IgD-negative memory B cell (primary cell): ENCODE measurements around the gene SDC4. TPM values are rescaled to one million over a fixed set of nuclear protein-coding genes. Genes with fewer than 3 reads are reported as not detected.

Experiments used
- H3K27ac Mint-ChIP-seq, 3 donors: one replicate each; pipeline ENCODE4 v1.8.0; 2020 to 2022; ENCODE audit warnings: mild to moderate bottlenecking in 3 of 3, mixed read lengths in 3 of 3, moderate library complexity in 1 of 3
- H3K27me3 Mint-ChIP-seq: one replicate; pipeline ENCODE4 v1.8.0; 2021; ENCODE audit warnings: mixed read lengths
- H3K36me3 Mint-ChIP-seq: one replicate; pipeline ENCODE4 v1.8.0; 2020; ENCODE audit warnings: mild to moderate bottlenecking, mixed read lengths
- H3K4me1 Mint-ChIP-seq, 3 donors: one replicate each; pipeline ENCODE4 v1.8.0; 2020 to 2022; ENCODE audit warnings: mixed read lengths in 3 of 3, mild to moderate bottlenecking in 1 of 3
- H3K4me3 Mint-ChIP-seq, 4 donors: one replicate each; pipeline ENCODE4 v1.8.0; 2020 to 2022; ENCODE audit warnings: mild to moderate bottlenecking in 4 of 4, mixed read lengths in 4 of 4, moderate library complexity in 3 of 4
- H3K9me3 Mint-ChIP-seq, 3 donors: one replicate each; pipeline ENCODE4 v1.8.0; 2020 to 2021; ENCODE audit warnings: mixed read lengths in 3 of 3, mild to moderate bottlenecking in 1 of 3
- polyA plus RNA-seq: library from polyadenylated mRNA; unstranded; fragments of 300-500 nt; fragmentation: Illumina TruSeq; gene quantifications from one replicate; pipeline ENCODE4 v1.2.3, GENCODE V29; 2021

Gene SDC4
- polyA plus RNA-seq, 1 donor from 2014 or later: not detected

GRCh38 chr20:45342855-45343531 is 5.2 kb downstream of the SDC4 start:
- Mint-ChIP-seq H3K4me3 (no peak overlapping the region), H3K9me3 (no peaks in the 10 kb centered on the region), H3K27me3 (peaks cover 20% of the 10 kb centered on the region), H3K4me1 (peaks cover 0 to 5% (median 5%) of the 10 kb centered on the region in 3 donors), H3K27ac (no peak overlapping the region), H3K36me3 (no peaks in the 10 kb centered on the region)

- H3K27ac Mint-ChIP-seq: no peak overlapping the region
- H3K4me3 Mint-ChIP-seq: no peak overlapping the region
- H3K36me3 Mint-ChIP-seq: no peaks in the 10 kb centered on the region
- H3K27me3 Mint-ChIP-seq: peaks cover 13% of the 10 kb centered on the region
- H3K4me1 Mint-ChIP-seq: peaks cover 0 to 5% (median 5%) of the 10 kb centered on the region in 3 donors
- no peaks in the 10 kb centered on the region for H3K9me3 Mint-ChIP-seq
Measured at GRCh38 chr20:45341939-45342854, 6.0 kb downstream of the SDC4 start.

DNA sequence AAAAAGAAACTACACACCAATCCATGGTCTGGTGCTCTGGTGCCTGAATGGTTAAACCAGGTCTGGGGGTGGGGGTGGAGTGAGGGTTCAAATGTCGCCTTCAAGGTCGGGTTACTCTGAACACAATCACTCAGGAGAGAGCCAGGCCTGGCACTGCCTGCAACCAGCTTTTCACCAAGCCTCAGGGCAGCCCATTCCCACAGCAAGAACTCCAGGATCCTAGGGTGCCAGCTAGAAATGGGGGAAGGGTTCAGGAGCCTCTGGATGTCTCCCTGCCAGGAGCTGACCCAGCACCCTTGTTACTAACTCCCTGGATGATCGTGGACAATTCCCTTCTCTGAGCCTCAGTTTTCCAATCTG is 6.7 kb downstream of the SDC4 start:
- no peaks in the 10 kb centered on the region for H3K36me3 Mint-ChIP-seq
- H3K4me1 Mint-ChIP-seq: peaks cover 0 to 5% (median 1%) of the 10 kb centered on the region in 3 donors
- H3K27me3 Mint-ChIP-seq: peaks cover 8% of the 10 kb centered on the region
- H3K27ac Mint-ChIP-seq: no peak overlapping the region
- no peak overlapping the region for H3K4me3 Mint-ChIP-seq
- no peaks in the 10 kb centered on the region for H3K9me3 Mint-ChIP-seq

- peaks cover 0 to 5% (median 0%) of the 10 kb centered on the region in 3 donors for H3K4me1 Mint-ChIP-seq
- no peaks in the 10 kb centered on the region for H3K9me3 Mint-ChIP-seq
- no peaks in the 10 kb centered on the region for H3K36me3 Mint-ChIP-seq
- no peak overlapping the region for H3K4me3 Mint-ChIP-seq
- peaks cover 6% of the 10 kb centered on the region for H3K27me3 Mint-ChIP-seq
- H3K27ac Mint-ChIP-seq: no peak overlapping the region
Measured at GRCh38 chr20:45340951-45341350, 7.3 kb downstream of the SDC4 start.

GRCh38 chr20:45340236-45340847 is 7.9 kb downstream of the SDC4 start:
- Mint-ChIP-seq H3K27me3 (peaks cover 6% of the 10 kb centered on the region), H3K4me3 (no peak overlapping the region), H3K9me3 (no peaks in the 10 kb centered on the region), H3K36me3 (no peaks in the 10 kb centered on the region), H3K4me1 (peaks cover 0 to 5% (median 0%) of the 10 kb centered on the region in 3 donors), H3K27ac (no peak overlapping the region)

- Mint-ChIP-seq H3K9me3 (no peaks in the 10 kb centered on the region), H3K27ac (no peak overlapping the region), H3K27me3 (peaks cover 6% of the 10 kb centered on the region), H3K36me3 (no peaks in the 10 kb centered on the region), H3K4me3 (no peak overlapping the region), H3K4me1 (peaks cover 0 to under 1% (median 0%) of the 10 kb centered on the region in 3 donors)
Measured at GRCh38 chr20:45339799-45340198, 8.4 kb downstream of the SDC4 start.

- Mint-ChIP-seq H3K4me1 (no peaks in the 10 kb centered on the region), H3K36me3 (no peaks in the 10 kb centered on the region), H3K9me3 (no peaks in the 10 kb centered on the region), H3K27ac (no peak overlapping the region), H3K27me3 (peaks cover 5% of the 10 kb centered on the region), H3K4me3 (no peak overlapping the region)
Measured at GRCh38 chr20:45339084-45339483, 9.1 kb downstream of the SDC4 start.

DNA sequence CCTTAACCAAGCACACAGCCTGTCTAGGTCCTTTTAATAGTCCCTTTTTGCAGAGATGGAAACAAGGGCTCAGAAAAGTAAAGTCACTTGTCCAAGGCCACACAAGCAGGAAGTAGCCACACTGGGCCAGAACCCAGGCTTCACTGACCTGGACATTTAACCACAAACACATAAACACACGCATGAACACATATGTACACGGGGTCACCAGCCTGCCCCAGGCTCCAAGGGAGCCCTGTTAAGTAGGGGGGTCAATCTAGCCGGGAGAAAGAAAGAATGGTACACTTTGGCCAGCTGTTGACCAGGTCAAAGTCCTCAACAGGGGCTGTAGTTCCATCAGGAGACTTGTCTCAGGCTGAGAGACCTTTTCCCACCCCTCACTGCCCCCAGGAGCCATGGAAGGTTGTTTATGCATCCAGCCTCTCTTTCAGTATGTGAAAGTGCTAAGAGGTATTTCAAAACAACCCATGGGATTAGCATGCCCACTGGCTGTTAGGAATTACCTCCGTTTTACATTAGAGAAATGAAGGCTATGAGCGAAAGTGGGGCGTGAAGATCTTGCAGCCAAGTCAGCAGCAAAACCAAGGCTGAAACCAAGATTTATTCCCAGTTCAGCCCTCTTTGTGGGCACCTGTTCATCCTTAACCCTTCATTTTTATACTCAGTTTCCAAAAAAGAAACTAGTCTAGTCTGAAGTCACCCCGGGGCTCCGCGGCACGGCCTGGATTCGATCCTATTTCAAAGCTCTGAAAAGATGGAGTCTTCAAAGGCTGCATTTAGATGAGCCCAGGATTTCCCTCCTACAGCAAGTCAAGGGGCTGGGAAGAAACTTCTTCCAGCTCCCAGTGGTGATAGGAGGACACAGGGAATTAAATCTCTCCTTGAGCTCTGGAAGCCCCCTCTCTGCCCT is 9.8 kb downstream of the SDC4 start:
- Mint-ChIP-seq H3K4me3 (no peak overlapping the region), H3K36me3 (no peaks in the 10 kb centered on the region), H3K27me3 (peaks cover 5% of the 10 kb centered on the region), H3K27ac (no peak overlapping the region), H3K9me3 (no peaks in the 10 kb centered on the region), H3K4me1 (no peaks in the 10 kb centered on the region)

- Mint-ChIP-seq H3K9me3 (no peaks in the 10 kb centered on the region), H3K4me1 (no peaks in the 10 kb centered on the region), H3K36me3 (no peaks in the 10 kb centered on the region), H3K27me3 (peaks cover 5% of the 10 kb centered on the region), H3K4me3 (no peak overlapping the region), H3K27ac (no peak overlapping the region)
Measured at GRCh38 chr20:45337367-45338120, 10.7 kb downstream of the SDC4 start.

GRCh38 chr20:45336530-45337366 is 11.5 kb downstream of the SDC4 start:
- no peaks in the 10 kb centered on the region for H3K4me1 Mint-ChIP-seq
- peaks cover 5% of the 10 kb centered on the region for H3K27me3 Mint-ChIP-seq
- H3K4me3 Mint-ChIP-seq: no peak overlapping the region
- no peaks in the 10 kb centered on the region for H3K9me3 Mint-ChIP-seq
- H3K36me3 Mint-ChIP-seq: no peaks in the 10 kb centered on the region
- no peak overlapping the region for H3K27ac Mint-ChIP-seq

- Mint-ChIP-seq H3K4me3 (no peak overlapping the region), H3K27me3 (no peaks in the 10 kb centered on the region), H3K36me3 (no peaks in the 10 kb centered on the region), H3K4me1 (peaks cover 0 to 10% (median 0%) of the 10 kb centered on the region in 3 donors), H3K9me3 (no peaks in the 10 kb centered on the region), H3K27ac (peak overlapping the region in 1 of 3 donors; percentile 81)
Measured at GRCh38 chr20:45330476-45330875, 17.7 kb downstream of the SDC4 start.

DNA sequence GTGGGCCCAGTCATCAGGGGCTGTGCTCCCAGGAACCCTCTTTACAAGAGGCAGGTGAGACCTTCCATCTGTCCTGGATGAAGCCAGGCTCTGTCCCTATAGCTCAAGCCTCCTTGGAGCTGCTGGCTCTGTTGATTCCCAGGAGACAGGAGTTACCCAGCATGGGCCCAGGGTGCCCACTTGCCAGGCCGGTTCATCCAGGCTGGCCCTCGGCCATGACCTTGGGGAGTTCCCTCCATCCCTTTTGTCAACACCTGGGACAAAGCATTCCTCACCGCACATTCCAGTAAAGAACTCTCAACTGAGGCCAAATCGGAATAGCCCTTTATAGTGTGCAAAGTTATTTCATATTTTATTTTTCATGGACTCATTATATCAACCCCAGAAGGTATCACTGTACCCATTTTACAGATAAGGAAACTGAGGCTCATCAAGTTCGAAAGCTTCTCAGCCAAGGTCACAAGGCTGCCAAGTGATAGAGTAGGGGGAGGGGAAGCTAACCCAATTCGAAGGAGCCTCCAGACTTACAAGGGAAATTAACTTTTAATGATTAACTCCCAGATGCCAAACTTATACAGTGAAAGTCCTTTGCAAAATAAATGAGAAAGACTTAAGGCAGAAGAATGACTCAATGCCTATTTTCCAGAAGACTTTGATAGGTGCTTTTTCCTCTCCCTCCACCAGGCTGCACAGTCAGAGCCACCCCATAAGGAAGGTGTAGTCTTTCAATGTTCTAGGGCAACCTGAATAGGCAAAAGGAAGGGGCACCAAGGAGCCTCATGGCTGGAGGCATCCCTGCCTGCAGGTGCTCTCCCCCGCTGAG is 18.5 kb downstream of the SDC4 start:
- Mint-ChIP-seq H3K27ac (peak overlapping the region in 1 of 3 donors; percentile 46), H3K9me3 (no peaks in the 10 kb centered on the region), H3K27me3 (no peaks in the 10 kb centered on the region), H3K4me3 (no peak overlapping the region), H3K36me3 (no peaks in the 10 kb centered on the region), H3K4me1 (peaks cover 0 to 10% (median 0%) of the 10 kb centered on the region in 3 donors)

DNA sequence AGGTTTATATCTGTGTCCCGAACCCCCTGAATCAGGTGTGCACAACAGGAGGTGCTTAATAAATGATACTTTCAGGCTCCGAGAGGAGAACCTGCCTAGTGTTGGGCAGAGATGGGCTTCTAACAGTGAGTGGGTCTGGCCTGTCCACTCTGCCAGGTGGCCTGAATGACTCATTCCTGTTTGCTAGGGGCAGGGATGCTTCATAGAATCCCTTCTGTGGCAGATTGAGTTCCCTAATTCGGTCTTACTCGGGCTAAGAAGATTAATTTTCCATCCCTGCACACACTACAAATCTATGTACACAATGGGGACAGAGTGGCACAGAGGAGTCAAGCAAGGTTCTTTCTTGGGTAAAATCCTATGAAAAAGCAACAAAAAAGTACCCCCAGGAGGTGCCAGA is 19.8 kb downstream of the SDC4 start:
- no peaks in the 10 kb centered on the region for H3K9me3 Mint-ChIP-seq
- no peaks in the 10 kb centered on the region for H3K36me3 Mint-ChIP-seq
- peaks cover 0 to 10% (median 0%) of the 10 kb centered on the region in 3 donors for H3K4me1 Mint-ChIP-seq
- no peaks in the 10 kb centered on the region for H3K27me3 Mint-ChIP-seq
- no peak overlapping the region for H3K27ac Mint-ChIP-seq
- H3K4me3 Mint-ChIP-seq: no peak overlapping the region
